Trophoblast cell (in vitro differentiated cells and primary cell): ENCODE measurements around the gene WDR82.

Experiments
- DNase-seq, 2 donors: peaks; one replicate each; pipeline ENCODE4 v3.0.0-alpha.2; 2016
- H2AFZ ChIP-seq: 2 replicates; pipeline ENCODE4 v1.6.1; 2013; ENCODE audit warnings: low read length, moderate library complexity, mild to moderate bottlenecking; ENCODE audit not compliant: insufficient read depth, poor library complexity
- H2AK5ac ChIP-seq: 2 replicates; pipeline ENCODE4 v1.6.1; 2013; ENCODE audit warnings: mild to moderate bottlenecking, low read length
- H2BK120ac ChIP-seq: 2 replicates; pipeline ENCODE4 v1.6.1; 2013; ENCODE audit warnings: low read length, mild to moderate bottlenecking, moderate library complexity; ENCODE audit not compliant: insufficient read depth, poor library complexity
- H2BK12ac ChIP-seq: 2 replicates; pipeline ENCODE4 v1.6.1; 2013; ENCODE audit warnings: mild to moderate bottlenecking, low read length, moderate library complexity
- H2BK5ac ChIP-seq: 2 replicates; pipeline ENCODE4 v1.6.1; 2013; ENCODE audit warnings: low read length, low read depth, moderate library complexity, mild to moderate bottlenecking; ENCODE audit not compliant: poor library complexity
- H3K14ac ChIP-seq: 2 replicates; pipeline ENCODE4 v1.6.1; 2013; ENCODE audit warnings: mild to moderate bottlenecking, low read length
- H3K18ac ChIP-seq: 2 replicates; pipeline ENCODE4 v1.6.1; 2013; ENCODE audit warnings: mild to moderate bottlenecking, low read length
- H3K23ac ChIP-seq: 2 replicates; pipeline ENCODE4 v1.6.1; 2013; ENCODE audit warnings: low read length
- H3K27ac ChIP-seq: 2 replicates; pipeline ENCODE4 v1.5.1; 2013; ENCODE audit warnings: low read depth, mild to moderate bottlenecking, inconsistent platforms, low read length, moderate library complexity
- H3K27me3 ChIP-seq: 2 replicates; pipeline ENCODE4 v1.6.1; 2013; ENCODE audit warnings: inconsistent platforms, mild to moderate bottlenecking, low read length, moderate library complexity; ENCODE audit not compliant: insufficient read depth
- H3K36me3 ChIP-seq, 2 experiments: 1 replicate in 1 of 2; 2 replicates in 1 of 2; pipeline ENCODE4 v1.6.1; 2013; ENCODE audit warnings: low read length in 2 of 2, mild to moderate bottlenecking in 2 of 2, moderate library complexity in 1 of 2; ENCODE audit not compliant: insufficient read depth in 2 of 2, control insufficient read depth in 1 of 2
- H3K4ac ChIP-seq: 2 replicates; pipeline ENCODE4 v1.6.1; 2013; ENCODE audit warnings: low read depth, mild to moderate bottlenecking, low read length, moderate library complexity
- H3K4me1 ChIP-seq, 2 experiments: 1 replicate in 1 of 2; 2 replicates in 1 of 2; pipeline ENCODE4 v1.6.1; 2013; ENCODE audit warnings: low read length in 2 of 2, mild to moderate bottlenecking in 2 of 2, moderate library complexity in 1 of 2; ENCODE audit not compliant: insufficient read depth in 2 of 2, control insufficient read depth in 1 of 2
- H3K4me2 ChIP-seq: 2 replicates; pipeline ENCODE4 v1.6.1; 2013; ENCODE audit warnings: inconsistent platforms, mild to moderate bottlenecking, low read length, moderate library complexity
- H3K4me3 ChIP-seq: 2 replicates; pipeline ENCODE4 v1.5.1; 2013; ENCODE audit warnings: mild to moderate bottlenecking, low read depth, low read length, inconsistent platforms
- H3K79me1 ChIP-seq: one replicate; pipeline ENCODE4 v1.6.1; 2013; ENCODE audit warnings: low read length
- H3K79me2 ChIP-seq: 2 replicates; pipeline ENCODE4 v1.6.1; 2013; ENCODE audit warnings: low read length, mild to moderate bottlenecking; ENCODE audit not compliant: control insufficient read depth, insufficient read depth, poor library complexity
- H3K9ac ChIP-seq: 2 replicates; pipeline ENCODE4 v1.6.1; 2013; ENCODE audit warnings: mild to moderate bottlenecking, low read length
- H3K9me3 ChIP-seq: 2 replicates; pipeline ENCODE4 v1.6.1; 2013; ENCODE audit warnings: low read depth, mild to moderate bottlenecking, control low read depth, inconsistent platforms, low read length; ENCODE audit not compliant: insufficient read depth
- H4K12ac ChIP-seq: 2 replicates; pipeline ENCODE4 v1.6.1; 2013; ENCODE audit warnings: low read depth, mild to moderate bottlenecking, low read length, moderate library complexity
- H4K8ac ChIP-seq: 2 replicates; pipeline ENCODE4 v1.6.1; 2013; ENCODE audit warnings: low read depth, mild to moderate bottlenecking, low read length, moderate library complexity
- H4K91ac ChIP-seq: one replicate; pipeline ENCODE4 v1.6.1; 2013; ENCODE audit warnings: low read depth, mild to moderate bottlenecking, low read length, moderate library complexity
- WGBS: extraction: QIAGEN DNeasy Blood & Tissue Kit; methylation state at CpG from one replicate; pipeline ENCODE4 v1.1.7; 2013; ENCODE audit warnings: missing lambda C conversion rate; ENCODE audit not compliant: insufficient read length, insufficient coverage; ENCODE audit errors: extremely low coverage; 5-methylcytosine and 5-hydroxymethylcytosine counted together

The WDR82 gene

DNA sequence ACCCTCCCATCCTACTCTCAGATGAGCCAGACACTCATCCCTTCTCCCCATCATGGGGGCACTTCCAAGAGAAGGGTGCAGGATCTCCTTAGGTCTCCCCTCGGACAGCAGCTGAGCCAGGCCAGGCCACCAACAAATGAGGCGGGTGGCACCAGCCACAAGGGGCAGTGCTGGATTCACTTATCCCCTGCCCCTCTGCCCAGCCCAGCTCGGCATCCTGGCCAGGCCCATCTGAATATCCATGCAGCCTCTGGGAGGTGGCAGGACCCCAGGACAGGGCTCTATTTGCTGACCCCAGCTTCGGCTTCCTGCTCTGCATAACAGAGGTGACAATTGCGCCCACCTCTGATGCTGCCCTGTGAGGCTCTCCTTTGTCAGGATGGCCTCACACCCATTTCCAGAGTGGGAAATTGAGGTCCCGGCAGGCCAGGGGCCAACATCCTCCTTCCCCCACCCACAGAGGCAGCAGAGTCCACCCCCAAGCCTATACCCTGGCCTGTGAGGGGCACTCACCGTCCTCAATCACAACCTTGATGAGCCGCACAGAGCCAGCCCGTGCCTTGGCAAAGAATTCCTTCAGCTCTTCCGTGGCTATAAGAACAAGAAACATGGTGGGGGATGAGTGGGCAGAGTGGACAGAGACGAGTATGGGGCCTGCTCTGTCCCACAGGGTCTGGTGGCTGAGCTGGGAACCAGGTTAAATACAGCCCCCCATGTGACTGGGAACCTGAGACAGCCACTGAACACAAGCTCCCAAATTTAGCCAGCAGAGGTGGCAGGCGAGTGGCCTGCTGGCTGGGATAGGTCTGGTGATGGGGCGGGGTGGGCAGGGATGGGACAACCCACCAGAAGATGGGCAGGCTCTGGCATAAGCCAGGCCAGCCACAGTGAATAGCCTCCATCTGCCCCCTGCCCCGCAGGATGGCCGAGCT lies 43.7 kb downstream of the WDR82 start:
- Histone ChIP-seq H4K91ac (no peak overlapping the region), H3K4ac (no peak overlapping the region), H2BK5ac (no peak overlapping the region), H3K4me1 (peaks cover 14 to 16% of the 10 kb centered on the region in 2 experiments), H3K23ac (no peak overlapping the region), H3K14ac (no peak overlapping the region), H3K79me2 (peaks cover 7% of the 10 kb centered on the region), H3K9ac (no peak overlapping the region), H3K27me3 (no peaks in the 10 kb centered on the region), H4K8ac (no peak overlapping the region), H2AFZ (no peak overlapping the region), H2BK120ac (no peak overlapping the region), H2BK12ac (no peak overlapping the region), H3K79me1 (peaks cover 12% of the 10 kb centered on the region), H4K12ac (no peak overlapping the region), H2AK5ac (no peak overlapping the region), H3K4me3 (no peak overlapping the region), H3K4me2 (no peak overlapping the region), H3K9me3 (peaks cover 4% of the 10 kb centered on the region), H3K36me3 (peaks cover 37 to 42% of the 10 kb centered on the region in 2 experiments), H3K18ac (no peak overlapping the region), H3K27ac (no peak overlapping the region)
- DNase-seq = no peak
- no CpG with 5 or more reads among the region's 15 CpGs for WGBS

DNA sequence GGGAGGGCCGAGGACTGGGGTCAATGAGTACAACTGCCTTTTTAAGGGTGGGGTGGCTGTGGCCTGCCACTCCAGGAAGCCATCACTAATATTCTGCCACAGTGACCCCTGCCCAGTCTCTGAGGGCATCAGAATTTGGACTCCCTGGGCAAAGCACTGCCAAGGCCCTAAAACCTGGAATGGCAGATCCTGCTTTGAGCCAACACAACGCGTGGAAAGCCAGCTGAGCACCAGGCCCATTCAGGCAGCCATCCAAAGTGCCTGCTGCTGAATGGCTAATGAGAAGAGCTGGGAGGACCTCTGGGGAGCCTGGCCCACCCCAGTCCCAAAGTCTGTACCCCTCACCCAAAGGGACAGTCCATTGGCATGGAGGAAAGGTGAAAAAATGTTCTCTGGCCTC lies 44.5 kb downstream of the WDR82 start:
- no peak overlapping the region for H2AK5ac ChIP-seq
- no peak overlapping the region for H3K9ac ChIP-seq
- no peak overlapping the region for H3K23ac ChIP-seq
- H3K4me3 ChIP-seq = no peak overlapping the region
- H3K36me3 ChIP-seq = peaks cover 45 to 50% of the 10 kb centered on the region in 2 experiments
- no CpG with 5 or more reads among the region's 3 CpGs for WGBS
- no peak overlapping the region for H3K27ac ChIP-seq
- H3K4ac ChIP-seq = no peak overlapping the region
- no peak for DNase-seq
- peaks cover 8% of the 10 kb centered on the region for H3K79me1 ChIP-seq
- no peak overlapping the region for H3K14ac ChIP-seq
- no peaks in the 10 kb centered on the region for H3K27me3 ChIP-seq
- H4K91ac ChIP-seq = no peak overlapping the region
- H2BK12ac ChIP-seq = no peak overlapping the region
- no peak overlapping the region for H2BK5ac ChIP-seq
- no peak overlapping the region for H2BK120ac ChIP-seq
- peaks cover 14% of the 10 kb centered on the region in 2 experiments for H3K4me1 ChIP-seq
- peaks cover 4% of the 10 kb centered on the region for H3K9me3 ChIP-seq
- peaks cover 3% of the 10 kb centered on the region for H3K79me2 ChIP-seq
- no peak overlapping the region for H2AFZ ChIP-seq
- no peak overlapping the region for H4K12ac ChIP-seq
- no peak overlapping the region for H4K8ac ChIP-seq
- no peak overlapping the region for H3K18ac ChIP-seq
- H3K4me2 ChIP-seq = no peak overlapping the region

DNA sequence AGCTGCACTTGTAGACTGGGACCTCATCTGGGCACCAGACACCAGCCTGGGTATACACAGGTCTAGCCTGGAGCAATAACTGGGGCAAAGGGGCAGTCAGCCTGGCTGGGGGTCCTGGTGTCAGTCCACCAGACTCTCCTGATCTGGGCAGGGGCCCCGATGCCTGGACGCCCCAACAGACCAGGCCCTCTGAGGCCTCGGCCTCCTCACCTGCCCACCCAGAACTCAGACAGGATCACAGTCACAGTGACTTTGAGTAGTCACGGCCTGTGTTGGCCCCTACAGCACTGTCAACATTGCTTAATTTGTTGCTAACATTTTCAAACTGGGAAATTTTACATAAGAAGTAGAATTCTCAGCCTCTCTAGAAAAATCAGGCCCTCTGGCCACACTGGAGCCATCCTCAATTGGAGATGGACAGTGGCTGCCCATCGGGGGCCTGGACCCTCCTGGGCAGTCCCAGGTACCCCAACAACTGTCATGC lies 45.3 kb downstream of the WDR82 start:
- H3K9ac ChIP-seq = no peak overlapping the region
- peaks cover 10 to 11% of the 10 kb centered on the region in 2 experiments for H3K4me1 ChIP-seq
- H3K4ac ChIP-seq = no peak overlapping the region
- H2AK5ac ChIP-seq = no peak overlapping the region
- H3K79me1 ChIP-seq = peaks cover 4% of the 10 kb centered on the region
- H3K4me2 ChIP-seq = no peak overlapping the region
- H3K18ac ChIP-seq = no peak overlapping the region
- no peak overlapping the region for H2AFZ ChIP-seq
- no peak overlapping the region for H2BK120ac ChIP-seq
- no peak overlapping the region for H4K91ac ChIP-seq
- H3K27ac ChIP-seq = no peak overlapping the region
- H3K14ac ChIP-seq = no peak overlapping the region
- DNase-seq = no peak
- no peak overlapping the region for H2BK5ac ChIP-seq
- peaks cover 49 to 55% of the 10 kb centered on the region in 2 experiments for H3K36me3 ChIP-seq
- WGBS = no CpG with 5 or more reads among the region's 5 CpGs
- H3K23ac ChIP-seq = no peak overlapping the region
- H2BK12ac ChIP-seq = no peak overlapping the region
- no peak overlapping the region for H3K4me3 ChIP-seq
- H3K27me3 ChIP-seq = no peaks in the 10 kb centered on the region
- H4K12ac ChIP-seq = no peak overlapping the region
- no peak overlapping the region for H4K8ac ChIP-seq
- H3K79me2 ChIP-seq = no peaks in the 10 kb centered on the region
- peaks cover 2% of the 10 kb centered on the region for H3K9me3 ChIP-seq

GRCh38 chr3:52232279-52233107 lies 46.0 kb downstream of the WDR82 start:
- Histone ChIP-seq H4K8ac (no peak overlapping the region), H3K36me3 (peaks cover 49 to 55% of the 10 kb centered on the region in 2 experiments)

More at GRCh38 chr3:52232279-52233107, 46.0 kb downstream of the WDR82 start:
- WGBS = no CpG with 5 or more reads among the region's 28 CpGs
- Histone ChIP-seq H3K79me1 (peaks cover 3% of the 10 kb centered on the region), H3K9ac (no peak overlapping the region), H2BK120ac (no peak overlapping the region), H2BK12ac (no peak overlapping the region), H3K14ac (no peak overlapping the region), H3K9me3 (peaks cover 2% of the 10 kb centered on the region), H3K79me2 (no peaks in the 10 kb centered on the region), H3K23ac (no peak overlapping the region), H2BK5ac (no peak overlapping the region), H4K91ac (no peak overlapping the region), H3K4me2 (no peak overlapping the region), H3K27me3 (no peaks in the 10 kb centered on the region), H2AFZ (no peak overlapping the region), H3K27ac (no peak overlapping the region), H4K12ac (no peak overlapping the region), H3K18ac (no peak overlapping the region), H3K4ac (no peak overlapping the region), H3K4me3 (no peak overlapping the region), H3K4me1 (peaks cover 4 to 5% of the 10 kb centered on the region in 2 experiments), H2AK5ac (no peak overlapping the region)
- DNase-seq = no peak
